Mucosa of rectum (tissue), 2 donors: ENCODE data around the gene STAM.

Source experiments
- H3K27ac ChIP-seq, 2 donors: one replicate each; pipeline ENCODE4 v1.7.0; 2013; ENCODE audit warnings: inconsistent platforms in 2 of 2, low read depth in 2 of 2, low read length in 2 of 2
- H3K27me3 ChIP-seq, 2 donors: one replicate each; pipeline ENCODE4 v1.7.0; 2013; ENCODE audit warnings: low read length in 2 of 2; ENCODE audit not compliant: control insufficient read depth in 2 of 2, insufficient read depth in 2 of 2
- H3K36me3 ChIP-seq, 2 donors: one replicate each; pipeline ENCODE4 v1.7.0; 2013; ENCODE audit warnings: low read length in 2 of 2; ENCODE audit not compliant: control insufficient read depth in 2 of 2, insufficient read depth in 2 of 2
- H3K4me1 ChIP-seq, 2 donors: one replicate each; pipeline ENCODE4 v1.7.0; 2013; ENCODE audit warnings: low read length in 2 of 2, mild to moderate bottlenecking in 1 of 2; ENCODE audit not compliant: control insufficient read depth in 2 of 2, insufficient read depth in 2 of 2
- H3K4me3 ChIP-seq, 2 donors: one replicate each; pipeline ENCODE4 v1.7.0; 2013; ENCODE audit warnings: low read length in 2 of 2
- H3K9ac ChIP-seq, 2 donors: one replicate each; pipeline ENCODE4 v1.7.0; 2013; ENCODE audit warnings: low read length in 2 of 2, low read depth in 1 of 2, mild to moderate bottlenecking in 1 of 2
- H3K9me3 ChIP-seq, 2 donors: one replicate each; pipeline ENCODE4 v1.7.0; 2013; ENCODE audit warnings: low read length in 2 of 2; ENCODE audit not compliant: control insufficient read depth in 2 of 2
- donor health status: healthy.
- donor health status: Normal muscosa, but diverticular disease.

STAM gene

DNA sequence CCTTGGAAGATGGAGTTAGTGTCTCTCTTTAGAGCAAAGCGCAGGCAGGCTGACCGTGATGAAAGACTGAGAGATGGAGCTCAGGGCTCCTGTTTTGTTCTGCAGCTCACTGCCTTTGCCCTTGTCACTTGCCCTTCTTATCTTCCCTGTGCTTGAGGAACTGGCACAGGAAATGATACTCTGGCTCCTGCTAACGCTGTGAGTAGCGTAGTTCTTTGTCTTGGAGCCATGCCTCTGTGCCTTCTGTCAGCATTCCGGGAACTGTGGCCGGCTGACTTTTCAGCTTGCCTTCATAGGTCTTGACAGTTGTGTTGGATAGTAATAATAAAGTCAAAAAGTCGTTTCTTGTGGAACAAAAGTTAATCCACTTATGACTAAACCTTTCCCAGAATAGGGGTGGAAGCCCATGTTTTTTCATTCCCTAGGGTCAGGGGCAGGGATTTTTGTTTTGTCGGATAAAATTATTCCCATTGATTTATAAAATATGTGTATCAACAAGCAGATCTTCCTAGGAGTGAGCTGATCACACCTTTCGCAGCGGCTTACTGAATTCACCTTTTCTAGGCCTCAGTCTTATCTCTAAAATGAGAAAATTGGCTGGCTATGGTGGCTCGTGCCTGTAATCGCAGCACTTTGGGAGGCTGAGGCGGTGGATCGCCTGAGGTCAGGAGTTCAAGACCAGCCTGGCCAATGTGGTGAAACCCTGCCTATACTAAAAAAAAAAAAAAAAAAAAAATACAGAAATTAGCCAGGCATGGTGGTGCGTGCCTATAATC lies 91.4 kb downstream of the STAM start:
- Histone ChIP-seq H3K9ac (no peak overlapping the region), H3K9me3 (no peaks in the 10 kb centered on the region), H3K27ac (no peak overlapping the region), H3K36me3 (no peaks in the 10 kb centered on the region), H3K27me3 (no peaks in the 10 kb centered on the region), H3K4me3 (no peak overlapping the region), H3K4me1 (peaks cover 6 to 11% of the 10 kb centered on the region in 2 donors)

DNA sequence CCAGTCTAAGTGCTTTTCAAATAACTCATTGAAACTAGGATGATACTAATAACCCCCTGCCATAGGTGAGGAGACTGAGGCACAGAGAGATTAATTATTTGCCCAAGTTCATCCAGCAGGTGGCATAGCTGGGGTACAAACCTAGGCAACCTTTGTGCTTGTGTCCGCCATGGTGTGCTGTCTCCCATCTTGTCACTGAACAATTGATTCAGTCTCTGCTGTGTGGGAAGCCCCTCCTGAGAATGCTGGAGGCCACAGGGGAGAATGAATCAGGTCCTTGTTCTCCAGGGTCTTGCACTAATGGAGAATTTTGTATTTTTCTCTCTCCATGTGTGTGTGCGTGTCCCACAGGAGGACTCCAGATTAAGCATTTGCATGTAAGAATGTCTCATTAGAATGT lies 92.3 kb downstream of the STAM start:
- Histone ChIP-seq H3K4me1 (peaks cover 2 to 7% of the 10 kb centered on the region in 2 donors), H3K27me3 (no peaks in the 10 kb centered on the region), H3K36me3 (no peaks in the 10 kb centered on the region), H3K27ac (no peak overlapping the region), H3K9me3 (no peaks in the 10 kb centered on the region), H3K4me3 (no peak overlapping the region), H3K9ac (no peak overlapping the region)

DNA sequence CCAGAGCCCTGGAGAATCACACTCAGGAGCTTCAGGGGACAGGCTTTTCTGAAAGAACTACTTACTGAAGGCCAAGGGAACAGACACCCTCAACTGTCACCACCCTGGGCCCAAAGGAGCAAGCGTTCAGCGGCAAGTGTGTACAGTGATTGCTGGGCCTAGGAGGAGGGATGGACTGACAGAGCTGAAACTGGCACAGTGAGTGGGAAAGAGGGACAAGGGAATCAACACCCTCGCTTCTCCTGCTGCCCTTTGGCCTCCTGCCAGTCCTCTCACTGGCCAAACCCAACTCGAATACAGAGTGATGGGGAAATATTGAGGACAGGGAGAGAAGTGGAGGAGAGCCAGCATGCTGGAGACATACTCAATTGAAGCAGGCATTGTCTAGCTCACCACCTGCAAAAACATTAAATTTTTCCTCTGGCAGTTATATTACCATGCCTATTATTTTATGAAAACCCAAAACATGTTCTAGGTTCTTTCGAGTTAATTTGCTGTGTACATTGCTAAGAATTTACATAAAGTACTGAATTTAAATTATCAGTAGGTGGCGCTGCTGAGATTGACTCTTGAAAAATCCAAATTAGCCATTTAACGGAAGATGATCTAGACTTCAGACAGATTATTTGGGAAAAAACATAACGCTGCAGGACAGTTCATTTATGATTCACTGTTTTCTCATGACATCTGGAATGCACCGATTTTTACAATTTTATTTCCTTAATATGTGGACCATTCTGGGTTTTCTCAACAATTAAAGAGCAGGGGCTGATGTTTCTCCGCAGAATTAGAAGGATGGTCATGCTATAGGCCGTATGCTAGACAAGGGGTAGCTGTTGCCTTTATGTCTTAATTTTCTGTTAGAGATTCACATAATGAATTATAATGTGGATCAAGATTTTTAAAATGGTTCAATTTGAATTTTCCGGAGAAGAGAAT lies 93.3 kb downstream of the STAM start:
- Histone ChIP-seq H3K9ac (no peak overlapping the region), H3K27ac (no peak overlapping the region), H3K36me3 (no peaks in the 10 kb centered on the region), H3K9me3 (no peaks in the 10 kb centered on the region), H3K4me3 (no peak overlapping the region), H3K27me3 (no peaks in the 10 kb centered on the region), H3K4me1 (peaks cover 0 to under 1% of the 10 kb centered on the region in 2 donors)

DNA sequence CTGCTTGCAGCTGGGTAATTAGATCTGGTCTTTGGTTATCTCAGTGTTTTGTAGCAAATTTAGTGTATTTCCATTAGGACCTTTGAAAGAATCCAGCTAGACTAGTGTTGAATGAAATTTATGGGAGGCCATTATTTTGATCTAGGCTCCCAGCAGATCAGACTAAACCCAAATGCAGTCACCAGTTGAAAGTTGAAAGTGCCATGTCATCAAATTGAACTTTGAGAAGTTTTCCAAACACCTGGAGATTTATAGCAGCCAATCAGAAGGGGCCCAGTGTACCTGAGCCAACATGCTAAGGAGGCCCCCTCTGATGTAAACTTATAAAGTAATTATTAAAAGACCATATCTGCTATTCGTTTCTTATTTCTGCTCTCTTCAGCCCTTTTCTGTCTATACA lies 96.7 kb downstream of the STAM start:
- Histone ChIP-seq H3K27ac (no peak overlapping the region), H3K36me3 (no peaks in the 10 kb centered on the region), H3K9me3 (no peaks in the 10 kb centered on the region), H3K9ac (no peak overlapping the region), H3K4me1 (peaks cover 2 to 5% of the 10 kb centered on the region in 2 donors), H3K27me3 (no peaks in the 10 kb centered on the region), H3K4me3 (no peak overlapping the region)

DNA sequence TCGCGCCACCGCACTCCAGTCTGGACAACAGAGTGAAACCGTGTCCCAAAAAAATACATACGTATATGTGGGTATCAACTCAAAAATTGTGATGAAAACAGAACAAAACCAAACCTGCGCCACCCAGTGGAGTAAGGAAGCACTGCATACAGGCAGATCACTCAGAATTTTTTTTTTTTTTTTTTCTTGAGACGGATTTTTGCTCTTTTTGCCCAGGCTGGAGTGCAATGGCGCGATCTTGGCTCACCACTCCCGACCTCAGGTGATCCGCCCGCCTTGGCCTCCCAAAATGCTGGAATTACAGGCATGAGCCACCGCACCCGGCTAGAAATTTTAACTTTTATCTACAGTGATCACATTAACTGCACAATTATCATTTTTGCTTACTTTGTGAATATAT lies 99.0 kb downstream of the STAM start:
- Histone ChIP-seq H3K27ac (no peak overlapping the region), H3K27me3 (no peaks in the 10 kb centered on the region), H3K4me1 (peaks cover 2 to 5% of the 10 kb centered on the region in 2 donors), H3K4me3 (no peak overlapping the region), H3K9ac (no peak overlapping the region), H3K9me3 (no peaks in the 10 kb centered on the region), H3K36me3 (no peaks in the 10 kb centered on the region)

DNA sequence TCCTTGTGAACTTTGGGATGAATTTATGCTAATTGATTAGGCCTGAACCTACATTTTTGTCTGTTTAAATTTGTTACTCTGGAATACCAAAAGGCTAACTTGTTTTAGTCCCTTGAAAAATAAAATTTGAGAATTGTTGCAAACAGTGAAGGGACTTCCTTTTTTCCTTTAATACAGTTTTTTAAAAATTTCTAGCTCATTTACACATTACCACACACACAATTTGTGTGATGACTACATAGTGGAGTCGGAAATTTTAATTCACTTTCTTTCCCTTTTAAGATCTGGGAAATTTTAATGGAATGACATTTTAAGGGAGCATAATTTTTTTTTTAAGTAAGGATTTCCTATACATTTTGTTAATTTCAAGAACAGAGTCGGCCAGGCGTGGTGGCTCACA lies 99.5 kb downstream of the STAM start:
- no peak overlapping the region for H3K27ac ChIP-seq

DNA sequence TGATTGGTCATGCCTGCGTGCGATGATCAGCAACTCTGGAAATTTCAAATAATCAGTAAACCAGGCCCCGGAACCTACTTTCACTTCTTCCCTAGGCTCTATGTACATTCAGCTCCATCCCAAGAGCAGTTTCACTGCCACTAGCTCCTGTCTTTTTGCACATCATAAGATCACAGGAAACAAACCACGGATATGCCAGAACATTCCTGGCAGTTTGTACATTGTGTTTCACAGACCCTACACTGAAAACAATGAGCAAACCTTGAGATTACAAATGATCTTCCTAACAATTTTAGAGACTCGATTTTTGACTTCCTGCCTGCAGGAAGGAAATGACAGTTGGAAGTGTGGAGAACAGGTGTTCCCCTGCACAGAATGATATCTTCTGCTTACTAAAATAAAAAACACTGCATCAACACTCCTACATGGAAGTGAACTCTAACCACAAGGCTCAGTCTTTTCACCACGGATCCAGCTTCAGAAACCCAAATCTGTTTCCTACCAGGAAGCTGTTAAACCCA lies 100.5 kb downstream of the STAM start:
- Histone ChIP-seq H3K4me1 (peaks cover 2 to 5% of the 10 kb centered on the region in 2 donors), H3K4me3 (peak overlapping the region in 1 of 2 donors; percentile 16), H3K27me3 (no peaks in the 10 kb centered on the region), H3K36me3 (no peaks in the 10 kb centered on the region), H3K27ac (no peak overlapping the region), H3K9me3 (no peaks in the 10 kb centered on the region), H3K9ac (no peak overlapping the region)

More for the DNA sequence above, 99.5 kb downstream of the STAM start:
- Histone ChIP-seq H3K36me3 (no peaks in the 10 kb centered on the region), H3K4me1 (peaks cover 2 to 5% of the 10 kb centered on the region in 2 donors), H3K27me3 (no peaks in the 10 kb centered on the region), H3K9me3 (no peaks in the 10 kb centered on the region), H3K9ac (no peak overlapping the region), H3K4me3 (no peak overlapping the region)

DNA sequence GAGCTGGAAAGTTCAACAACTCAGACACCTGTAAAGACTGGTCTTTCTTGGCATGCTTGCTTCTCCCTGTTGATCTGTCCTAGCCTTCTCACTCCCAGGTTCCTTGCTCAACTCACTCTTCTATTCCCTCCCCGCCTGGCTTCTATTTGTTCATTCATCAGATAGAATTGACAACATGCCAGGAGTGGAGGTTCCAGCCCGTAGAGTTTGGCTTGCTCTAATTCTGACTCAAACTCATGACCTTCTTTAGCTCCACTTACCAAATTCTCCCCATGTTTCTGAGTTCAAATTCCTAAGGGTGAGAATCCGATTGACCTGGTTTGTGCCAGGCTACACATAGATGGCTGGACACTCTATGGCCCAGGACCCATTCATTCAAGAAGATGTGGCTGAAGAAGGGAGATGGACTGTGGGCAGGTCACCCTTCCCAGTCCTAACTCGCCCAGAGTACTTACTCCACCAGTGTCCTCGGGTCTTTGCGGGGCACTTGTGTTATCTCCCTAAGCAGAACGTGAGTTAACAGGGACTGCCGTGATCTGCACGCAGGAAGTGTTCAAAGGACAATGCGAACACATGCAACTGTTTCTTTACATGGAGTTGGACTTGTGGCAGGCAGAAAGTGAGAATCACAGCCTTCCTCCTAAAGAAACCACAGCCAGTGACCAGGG lies 104.1 kb downstream of the STAM start:
- peaks cover 4 to 11% of the 10 kb centered on the region in 2 donors for H3K4me1 ChIP-seq
- H3K9me3 ChIP-seq = no peaks in the 10 kb centered on the region
- no peak overlapping the region for H3K4me3 ChIP-seq
- no peaks in the 10 kb centered on the region for H3K27me3 ChIP-seq
- no peaks in the 10 kb centered on the region for H3K36me3 ChIP-seq
- H3K9ac ChIP-seq = no peak overlapping the region
- H3K27ac ChIP-seq = no peak overlapping the region

DNA sequence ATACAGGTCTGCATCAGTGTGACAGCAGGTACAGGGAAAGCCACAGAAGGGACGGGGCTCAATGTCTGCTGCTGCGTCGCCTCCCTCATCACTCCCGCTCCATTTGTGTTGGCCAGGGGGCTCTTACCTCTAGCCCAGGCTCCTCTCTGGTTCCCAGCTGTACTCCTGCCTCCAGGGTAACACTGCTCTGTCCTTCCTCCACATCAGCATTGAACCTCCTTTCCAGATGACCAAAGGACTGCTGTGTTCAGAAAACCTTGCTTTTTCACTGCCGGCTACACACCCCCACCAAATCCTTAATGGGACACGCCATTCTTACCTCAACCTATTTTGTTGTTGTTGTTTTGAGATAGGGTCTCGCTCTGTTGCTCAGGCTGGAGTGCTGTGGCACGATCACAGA lies 105.9 kb downstream of the STAM start:
- H3K27ac ChIP-seq = no peak overlapping the region
- H3K9ac ChIP-seq = no peak overlapping the region
- peaks cover 6 to 13% of the 10 kb centered on the region in 2 donors for H3K4me1 ChIP-seq
- H3K4me3 ChIP-seq = no peak overlapping the region
- H3K9me3 ChIP-seq = no peaks in the 10 kb centered on the region
- H3K27me3 ChIP-seq = no peaks in the 10 kb centered on the region
- H3K36me3 ChIP-seq = no peaks in the 10 kb centered on the region
